Panc1 (cell line): ENCODE results near the gene IGLON5. TPM values are rescaled to one million over a fixed set of nuclear protein-coding genes. Genes with fewer than 3 reads are reported as not detected.

Experiments used
- ATAC-seq: fragments of 200-7000 bp; cut with Tn5 transposase; 2 replicates; pipeline ENCODE4 v1.9.1; 2020; ENCODE audit warnings: mild to moderate bottlenecking, moderate library complexity
- BruUV-seq: library from RNA; stranded (reverse); fragments of 400-500 nt; replicated peaks from 2 replicates; lab custom pipeline; 2021; lab: Mats Ljungman, UMichigan
- CTCF ChIA-PET: fragments of 300-600 bp; sonication (Branson Sonifier 250); formaldehyde crosslinking; loops from one replicate; lab custom pipeline; 2022; ENCODE audit warnings: antibody characterized with exemption; lab: Charles Lee
- POLR2A ChIA-PET: fragments of 300-600 bp; sonication (Branson Sonifier 250); formaldehyde crosslinking; loops from one replicate; lab custom pipeline; 2022; ENCODE audit warnings: antibody characterized with exemption; lab: Charles Lee
- DNase-seq: peaks from one replicate; pipeline ENCODE4 v3.0.0-alpha.2; 2010; ENCODE audit warnings: low read depth, low spot score
- H3K27ac ChIP-seq: 2 replicates; pipeline ENCODE4 v1.5.1; 2011; ENCODE audit warnings: mild to moderate bottlenecking, low read length, inconsistent platforms
- H3K27me3 ChIP-seq: fragments of 200-500 bp; sonication (Bioruptor generic); 2 replicates; pipeline ENCODE4 v1.6.0; 2014; ENCODE audit warnings: low read length, inconsistent platforms; ENCODE audit not compliant: control insufficient read depth, insufficient read depth
- H3K36me3 ChIP-seq: fragments of 200-500 bp; sonication (Bioruptor generic); 2 replicates; pipeline ENCODE4 v1.5.1; 2014; ENCODE audit warnings: inconsistent platforms, mild to moderate bottlenecking, low read length, moderate library complexity; ENCODE audit not compliant: control insufficient read depth, insufficient read depth
- H3K4me1 ChIP-seq: 2 replicates; pipeline ENCODE4 v1.5.1; 2011; ENCODE audit warnings: inconsistent platforms, mild to moderate bottlenecking, low read length, moderate library complexity; ENCODE audit not compliant: control insufficient read depth, insufficient read depth
- H3K4me3 ChIP-seq, 2 experiments: 2 replicates each; pipeline ENCODE4 v1.5.1; 2011 to 2012; ENCODE audit warnings: low read depth in 2 of 2, low read length in 2 of 2, mild to moderate bottlenecking in 2 of 2, inconsistent platforms in 1 of 2, moderate library complexity in 1 of 2
- H3K9me3 ChIP-seq: fragments of 200-500 bp; sonication (Bioruptor generic); 2 replicates; pipeline ENCODE4 v1.5.1; 2014; ENCODE audit warnings: low read depth, mild to moderate bottlenecking, inconsistent platforms, low read length, moderate library complexity; ENCODE audit not compliant: control insufficient read depth, insufficient read depth
- CTCF ChIP-seq: fragments of 450-650 bp; IDR thresholded peaks from 2 replicates; pipeline ENCODE4 v1.5.1; 2017; ENCODE audit warnings: mild to moderate bottlenecking
- POLR2AphosphoS5 ChIP-seq: IDR thresholded peaks from 2 replicates; pipeline ENCODE4 v1.6.1; 2012; ENCODE audit warnings: mild to moderate bottlenecking, low read depth, low read length, moderate library complexity
- REST ChIP-seq, 2 experiments: IDR thresholded peaks; 2 replicates each; pipeline ENCODE4 v1.6.1; 2011 to 2012; ENCODE audit warnings: low read depth in 2 of 2, control low read depth in 1 of 2, low read length in 1 of 2, mild to moderate bottlenecking in 1 of 2, moderate library complexity in 1 of 2; ENCODE audit not compliant: insufficient read depth in 1 of 2
- SIN3A ChIP-seq: IDR thresholded peaks from 2 replicates; pipeline ENCODE4 v1.6.1; 2012; ENCODE audit warnings: low read depth, mild to moderate bottlenecking, low read length, moderate library complexity, borderline replicate concordance; ENCODE audit not compliant: insufficient read depth
- TCF7L2 ChIP-seq: IDR thresholded peaks from 2 replicates; pipeline ENCODE4 v1.6.1; 2011; ENCODE audit warnings: mild to moderate bottlenecking, low read depth, low read length, inconsistent platforms
- in situ Hi-C: cut with HindIII; loops from 2 replicates; pipeline ENCODE4 v1.10.0; 2016; ENCODE audit warnings: low sequenced_read_pairs, low pct_unique_long_range_greater_than_20kb
- intact Hi-C: fragments of 100-400 bp; cut with micrococcal nuclease; formaldehyde crosslinking; loops from one replicate; pipeline ENCODE4 v1.10.0; 2022; ENCODE audit not compliant: unreplicated experiment
- total RNA-seq: library from RNA; stranded (reverse); gene quantifications from one replicate; pipeline ENCODE4 v1.2.1, GENCODE V29; 2021; ENCODE audit not compliant: unreplicated experiment

IGLON5 gene
- total RNA-seq, 1 experiment from 2014 or later: 0.13 TPM

GRCh38 chr19:51327066-51328001 lies 15.9 kb downstream of the IGLON5 start:
- no peak for DNase-seq
- CTCF ChIA-PET: no interaction called here
- no peaks in the 10 kb centered on the region for H3K36me3 ChIP-seq
- BruUV-seq: no TSS peak
- peak overlapping the region in 1 of 2 experiments; percentile 24; a peak in 2 of 4 replicates for H3K4me3 ChIP-seq
- peak; percentile 80 for ATAC-seq
- intact Hi-C loops (no loop called here), in situ Hi-C loops (no loop called here)
- POLR2A ChIA-PET: no interaction called here
- H3K4me1 ChIP-seq: no peaks in the 10 kb centered on the region
- no peaks in the 10 kb centered on the region for H3K9me3 ChIP-seq
- no peak; the same call in 1 of the 2 replicates for TF ChIP-seq CTCF
- H3K27me3 ChIP-seq: no peaks in the 10 kb centered on the region
- no peak overlapping the region for H3K27ac ChIP-seq

- in situ Hi-C loops (no loop called here), intact Hi-C loops (no loop called here)
- no TSS peak for BruUV-seq
These were observed 18.0 kb downstream of the IGLON5 start for GRCh38 chr19:51329411-51329810.

More at GRCh38 chr19:51329411-51329810, 18.0 kb downstream of the IGLON5 start:
- ChIA-PET POLR2A (no interaction called here), CTCF (no interaction called here)
- TF ChIP-seq SIN3A: no peak
- no peak for TF ChIP-seq TCF7L2
- TF ChIP-seq CTCF: no peak
- TF ChIP-seq REST (IDR thresholded peaks at IDR 0.05; ENCODE audit: insufficient read depth in 1 of 2, low read depth in 2 of 2, low read length in 1 of 2): no peak
- TF ChIP-seq POLR2AphosphoS5: no peak
- Histone ChIP-seq H3K4me3 (no peak overlapping the region), H3K9me3 (no peaks in the 10 kb centered on the region), H3K36me3 (no peaks in the 10 kb centered on the region), H3K27me3 (no peaks in the 10 kb centered on the region), H3K4me1 (no peaks in the 10 kb centered on the region), H3K27ac (no peak overlapping the region)
- no peak for DNase-seq
- ATAC-seq: no peak
